ENCODE data around the gene IZUMO4. TPM values are rescaled to one million over a fixed set of nuclear protein-coding genes. Genes with fewer than 3 reads are reported as not detected.

IZUMO4 gene
- total and polyA plus RNA-seq, 4 donors, result 1.2 to 1.4 (median 1.2) TPM

DNA sequence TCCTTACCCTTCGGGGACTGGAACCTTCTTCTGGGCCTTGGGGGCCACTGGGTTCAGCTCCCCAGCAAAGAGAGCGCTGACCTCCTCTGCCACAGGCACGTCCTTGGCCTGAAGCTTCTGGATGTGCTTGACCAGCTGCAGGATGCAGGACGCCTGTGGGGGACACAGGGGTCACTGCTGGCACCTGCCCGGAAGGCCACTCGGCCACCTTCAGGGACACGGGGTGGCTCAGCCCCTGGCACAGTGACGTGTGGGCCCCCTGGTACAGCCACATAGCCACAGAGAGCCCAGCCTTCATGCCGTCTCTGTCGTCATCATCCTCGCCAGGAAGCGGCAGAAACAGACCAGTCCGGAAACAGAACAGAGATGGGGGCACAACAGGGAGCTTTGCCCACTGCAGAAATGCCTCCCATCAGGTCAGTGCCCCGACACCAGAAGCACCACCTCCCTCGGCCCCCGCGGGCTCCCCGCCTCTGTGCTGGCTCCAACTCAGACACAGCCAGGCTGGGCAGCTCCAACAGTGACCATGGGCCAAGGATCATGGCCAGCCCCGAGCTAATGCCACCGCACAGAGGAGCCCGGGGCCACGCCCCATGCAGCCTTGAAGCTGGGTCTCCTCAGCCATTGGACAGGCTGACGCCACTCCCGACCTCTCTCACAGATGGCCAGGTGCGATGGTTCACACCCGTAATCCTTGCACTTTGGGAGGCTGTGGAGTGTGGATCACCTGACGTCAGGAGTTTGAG is 20.7 kb downstream of the IZUMO4 start:
- Histone ChIP-seq H3K9me3 (ENCODE audit: control insufficient read depth in 4 of 4, low read length in 3 of 4) (no peaks in the 10 kb centered on the region), H3K27me3 (ENCODE audit: control insufficient read depth in 4 of 4, insufficient read depth in 4 of 4, low read length in 3 of 4) (no peaks in the 10 kb centered on the region), H3K4me1 (ENCODE audit: control insufficient read depth in 4 of 4, insufficient read depth in 4 of 4, low read length in 3 of 4) (no peaks in the 10 kb centered on the region), H3K27ac (ENCODE audit: low read depth in 1 of 2, low read length in 2 of 2) (no peak overlapping the region), H3K9ac (ENCODE audit: low read depth in 1 of 2, low read length in 2 of 2) (no peak overlapping the region), H3K36me3 (ENCODE audit: control insufficient read depth in 4 of 4, insufficient read depth in 3 of 4, low read depth in 1 of 4, low read length in 3 of 4) (peaks cover 33 to 93% (median 59%) of the 10 kb centered on the region in 4 donors), H3K4me3 (ENCODE audit: low read depth in 1 of 3, low read length in 3 of 3) (no peak overlapping the region)
- 92% methylated on average over 27 of the region's 27 CpGs for WGBS
- DNase-seq (ENCODE audit: low spot score), result no peak
- TF ChIP-seq JUND (IDR thresholded peaks at IDR 0.05) (no peak), EGR1 (IDR thresholded peaks at IDR 0.05; ENCODE audit: low read depth in 2 of 2) (no peak), HNF4G (IDR thresholded peaks at IDR 0.05) (no peak), YY1 (IDR thresholded peaks at IDR 0.05) (no peak), RAD21 (IDR thresholded peaks at IDR 0.05) (no peak), TAF1 (conservative IDR thresholded peaks at IDR 0.05) (no peak), RXRA (IDR thresholded peaks at IDR 0.05) (no peak), NR2F2 (IDR thresholded peaks at IDR 0.05) (no peak), FOXA2 (IDR thresholded peaks at IDR 0.05) (no peak)
- TF ChIP-seq, protein P1, sequence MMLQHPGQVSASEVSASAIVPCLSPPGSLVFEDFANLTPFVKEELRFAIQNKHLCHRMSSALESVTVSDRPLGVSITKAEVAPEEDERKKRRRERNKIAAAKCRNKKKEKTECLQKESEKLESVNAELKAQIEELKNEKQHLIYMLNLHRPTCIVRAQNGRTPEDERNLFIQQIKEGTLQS (IDR thresholded peaks at IDR 0.05), result no peak
- TF ChIP-seq, protein P2, sequence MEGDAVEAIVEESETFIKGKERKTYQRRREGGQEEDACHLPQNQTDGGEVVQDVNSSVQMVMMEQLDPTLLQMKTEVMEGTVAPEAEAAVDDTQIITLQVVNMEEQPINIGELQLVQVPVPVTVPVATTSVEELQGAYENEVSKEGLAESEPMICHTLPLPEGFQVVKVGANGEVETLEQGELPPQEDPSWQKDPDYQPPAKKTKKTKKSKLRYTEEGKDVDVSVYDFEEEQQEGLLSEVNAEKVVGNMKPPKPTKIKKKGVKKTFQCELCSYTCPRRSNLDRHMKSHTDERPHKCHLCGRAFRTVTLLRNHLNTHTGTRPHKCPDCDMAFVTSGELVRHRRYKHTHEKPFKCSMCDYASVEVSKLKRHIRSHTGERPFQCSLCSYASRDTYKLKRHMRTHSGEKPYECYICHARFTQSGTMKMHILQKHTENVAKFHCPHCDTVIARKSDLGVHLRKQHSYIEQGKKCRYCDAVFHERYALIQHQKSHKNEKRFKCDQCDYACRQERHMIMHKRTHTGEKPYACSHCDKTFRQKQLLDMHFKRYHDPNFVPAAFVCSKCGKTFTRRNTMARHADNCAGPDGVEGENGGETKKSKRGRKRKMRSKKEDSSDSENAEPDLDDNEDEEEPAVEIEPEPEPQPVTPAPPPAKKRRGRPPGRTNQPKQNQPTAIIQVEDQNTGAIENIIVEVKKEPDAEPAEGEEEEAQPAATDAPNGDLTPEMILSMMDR (IDR thresholded peaks at IDR 0.05; ENCODE audit: low read depth, low read length, missing input control), result no peak
- TF ChIP-seq, protein P3, sequence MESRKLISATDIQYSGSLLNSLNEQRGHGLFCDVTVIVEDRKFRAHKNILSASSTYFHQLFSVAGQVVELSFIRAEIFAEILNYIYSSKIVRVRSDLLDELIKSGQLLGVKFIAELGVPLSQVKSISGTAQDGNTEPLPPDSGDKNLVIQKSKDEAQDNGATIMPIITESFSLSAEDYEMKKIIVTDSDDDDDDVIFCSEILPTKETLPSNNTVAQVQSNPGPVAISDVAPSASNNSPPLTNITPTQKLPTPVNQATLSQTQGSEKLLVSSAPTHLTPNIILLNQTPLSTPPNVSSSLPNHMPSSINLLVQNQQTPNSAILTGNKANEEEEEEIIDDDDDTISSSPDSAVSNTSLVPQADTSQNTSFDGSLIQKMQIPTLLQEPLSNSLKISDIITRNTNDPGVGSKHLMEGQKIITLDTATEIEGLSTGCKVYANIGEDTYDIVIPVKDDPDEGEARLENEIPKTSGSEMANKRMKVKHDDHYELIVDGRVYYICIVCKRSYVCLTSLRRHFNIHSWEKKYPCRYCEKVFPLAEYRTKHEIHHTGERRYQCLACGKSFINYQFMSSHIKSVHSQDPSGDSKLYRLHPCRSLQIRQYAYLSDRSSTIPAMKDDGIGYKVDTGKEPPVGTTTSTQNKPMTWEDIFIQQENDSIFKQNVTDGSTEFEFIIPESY (IDR thresholded peaks at IDR 0.05), result no peak
- TF ChIP-seq, protein P4, sequence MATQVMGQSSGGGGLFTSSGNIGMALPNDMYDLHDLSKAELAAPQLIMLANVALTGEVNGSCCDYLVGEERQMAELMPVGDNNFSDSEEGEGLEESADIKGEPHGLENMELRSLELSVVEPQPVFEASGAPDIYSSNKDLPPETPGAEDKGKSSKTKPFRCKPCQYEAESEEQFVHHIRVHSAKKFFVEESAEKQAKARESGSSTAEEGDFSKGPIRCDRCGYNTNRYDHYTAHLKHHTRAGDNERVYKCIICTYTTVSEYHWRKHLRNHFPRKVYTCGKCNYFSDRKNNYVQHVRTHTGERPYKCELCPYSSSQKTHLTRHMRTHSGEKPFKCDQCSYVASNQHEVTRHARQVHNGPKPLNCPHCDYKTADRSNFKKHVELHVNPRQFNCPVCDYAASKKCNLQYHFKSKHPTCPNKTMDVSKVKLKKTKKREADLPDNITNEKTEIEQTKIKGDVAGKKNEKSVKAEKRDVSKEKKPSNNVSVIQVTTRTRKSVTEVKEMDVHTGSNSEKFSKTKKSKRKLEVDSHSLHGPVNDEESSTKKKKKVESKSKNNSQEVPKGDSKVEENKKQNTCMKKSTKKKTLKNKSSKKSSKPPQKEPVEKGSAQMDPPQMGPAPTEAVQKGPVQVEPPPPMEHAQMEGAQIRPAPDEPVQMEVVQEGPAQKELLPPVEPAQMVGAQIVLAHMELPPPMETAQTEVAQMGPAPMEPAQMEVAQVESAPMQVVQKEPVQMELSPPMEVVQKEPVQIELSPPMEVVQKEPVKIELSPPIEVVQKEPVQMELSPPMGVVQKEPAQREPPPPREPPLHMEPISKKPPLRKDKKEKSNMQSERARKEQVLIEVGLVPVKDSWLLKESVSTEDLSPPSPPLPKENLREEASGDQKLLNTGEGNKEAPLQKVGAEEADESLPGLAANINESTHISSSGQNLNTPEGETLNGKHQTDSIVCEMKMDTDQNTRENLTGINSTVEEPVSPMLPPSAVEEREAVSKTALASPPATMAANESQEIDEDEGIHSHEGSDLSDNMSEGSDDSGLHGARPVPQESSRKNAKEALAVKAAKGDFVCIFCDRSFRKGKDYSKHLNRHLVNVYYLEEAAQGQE (IDR thresholded peaks at IDR 0.05), result no peak

DNA sequence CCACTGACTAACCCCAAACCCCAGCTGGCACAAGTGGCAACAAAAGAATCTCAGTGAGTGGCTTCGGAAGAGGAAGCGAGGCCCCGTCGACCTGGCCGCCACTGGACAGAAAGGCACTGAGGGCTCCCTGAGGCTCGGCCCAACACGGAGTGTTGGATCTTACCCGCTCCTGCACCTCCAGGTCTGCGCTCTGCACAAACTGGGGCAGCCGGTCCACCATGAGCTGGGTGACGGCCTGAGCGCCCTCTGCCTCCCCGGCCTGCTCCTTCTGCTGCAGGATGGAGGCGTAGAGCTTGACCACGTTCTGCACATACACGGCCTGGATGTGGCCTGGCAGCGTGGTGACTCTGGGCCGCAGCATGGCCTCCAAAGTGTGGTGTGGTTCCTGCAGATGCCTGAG is 21.7 kb downstream of the IZUMO4 start:
- no peaks in the 10 kb centered on the region for H3K9me3 ChIP-seq (ENCODE audit: control insufficient read depth in 4 of 4, low read length in 3 of 4)
- no peak for DNase-seq (ENCODE audit: low spot score)
- WGBS, result 97% methylated on average over 18 of the region's 18 CpGs
- TF ChIP-seq TAF1 (conservative IDR thresholded peaks at IDR 0.05) (no peak), RAD21 (IDR thresholded peaks at IDR 0.05) (no peak), RXRA (IDR thresholded peaks at IDR 0.05) (no peak), YY1 (IDR thresholded peaks at IDR 0.05) (no peak), NR2F2 (IDR thresholded peaks at IDR 0.05) (no peak), FOXA2 (IDR thresholded peaks at IDR 0.05) (no peak), HNF4A (conservative IDR thresholded peaks at IDR 0.05) (no peak)
- TF ChIP-seq, protein P5, sequence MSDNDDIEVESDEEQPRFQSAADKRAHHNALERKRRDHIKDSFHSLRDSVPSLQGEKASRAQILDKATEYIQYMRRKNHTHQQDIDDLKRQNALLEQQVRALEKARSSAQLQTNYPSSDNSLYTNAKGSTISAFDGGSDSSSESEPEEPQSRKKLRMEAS (IDR thresholded peaks at IDR 0.05), result no peak
- TF ChIP-seq, protein P3 (IDR thresholded peaks at IDR 0.05), result no peak
- TF ChIP-seq, protein P4 (IDR thresholded peaks at IDR 0.05), result no peak

More for the DNA sequence above, 21.7 kb downstream of the IZUMO4 start:
- Histone ChIP-seq H3K27ac (ENCODE audit: low read depth in 1 of 2, low read length in 2 of 2) (no peak overlapping the region), H3K9ac (ENCODE audit: low read depth in 1 of 2, low read length in 2 of 2) (no peak overlapping the region), H3K27me3 (ENCODE audit: control insufficient read depth in 4 of 4, insufficient read depth in 4 of 4, low read length in 3 of 4) (no peaks in the 10 kb centered on the region), H3K4me3 (ENCODE audit: low read depth in 1 of 3, low read length in 3 of 3) (no peak overlapping the region), H3K4me1 (ENCODE audit: control insufficient read depth in 4 of 4, insufficient read depth in 4 of 4, low read length in 3 of 4) (no peaks in the 10 kb centered on the region), H3K36me3 (ENCODE audit: control insufficient read depth in 4 of 4, insufficient read depth in 3 of 4, low read depth in 1 of 4, low read length in 3 of 4) (peaks cover 34 to 95% (median 60%) of the 10 kb centered on the region in 4 donors)

Measured in liver (tissue), 9 donors.